OCI-LY1 (cell line): ENCODE measurements around the gene PRDX4.

Experiments used
- H2AFZ ChIP-seq: fragments of 200-600 bp; sonication (generic), shearing (Covaris generic); 2 replicates; pipeline ENCODE4 v1.6.0; 2014; ENCODE audit warnings: antibody characterized with exemption, mild to moderate bottlenecking, low read length
- H3F3A ChIP-seq: fragments of 200-600 bp; sonication (generic), shearing (Covaris generic); 2 replicates; pipeline ENCODE4 v1.6.0; 2014; ENCODE audit warnings: mild to moderate bottlenecking, antibody characterized with exemption, low read length, moderate library complexity; ENCODE audit not compliant: insufficient read depth
- H3K27ac ChIP-seq: fragments of 200-600 bp; sonication (generic); 2 replicates; pipeline ENCODE4 v1.5.1; 2014; ENCODE audit warnings: low read length, mixed run types, mild to moderate bottlenecking, low read depth; ENCODE audit not compliant: poor library complexity, severe bottlenecking
- H3K27me3 ChIP-seq: fragments of 200-600 bp; sonication (generic); 2 replicates; pipeline ENCODE4 v1.6.0; 2014; ENCODE audit warnings: antibody characterized with exemption, mild to moderate bottlenecking, low read length, moderate library complexity; ENCODE audit not compliant: insufficient read depth
- H3K36me3 ChIP-seq: fragments of 200-600 bp; sonication (generic); 2 replicates; pipeline ENCODE4 v1.6.1; 2014; ENCODE audit warnings: mild to moderate bottlenecking, antibody characterized with exemption, low read length, moderate library complexity, mixed read lengths; ENCODE audit not compliant: insufficient read depth
- H3K4me1 ChIP-seq: fragments of 200-600 bp; sonication (generic); 2 replicates; pipeline ENCODE4 v1.5.1; 2014; ENCODE audit warnings: mild to moderate bottlenecking, low read length, moderate library complexity; ENCODE audit not compliant: insufficient read depth, severe bottlenecking
- H3K4me2 ChIP-seq: fragments of 200-600 bp; sonication (generic), shearing (Covaris generic); 2 replicates; pipeline ENCODE4 v1.6.1; 2014; ENCODE audit warnings: low read length
- H3K4me3 ChIP-seq: fragments of 200-600 bp; sonication (generic); 2 replicates; pipeline ENCODE4 v1.5.1; 2014; ENCODE audit warnings: low read length, low read depth, mild to moderate bottlenecking, mixed read lengths; ENCODE audit not compliant: poor library complexity, severe bottlenecking
- H3K79me2 ChIP-seq: fragments of 200-600 bp; shearing (Covaris generic); 2 replicates; pipeline ENCODE4 v1.6.1; 2016; ENCODE audit warnings: mixed run types, low read length, mixed read lengths; ENCODE audit not compliant: insufficient read depth
- H3K9ac ChIP-seq: fragments of 200-600 bp; sonication (generic), shearing (Covaris generic); 2 replicates; pipeline ENCODE4 v1.6.1; 2014; ENCODE audit warnings: mild to moderate bottlenecking, low read length, mixed read lengths
- H3K9me2 ChIP-seq: fragments of 200-600 bp; sonication (generic), shearing (Covaris generic); 2 replicates; pipeline ENCODE4 v1.6.1; 2014; ENCODE audit warnings: low read depth, mild to moderate bottlenecking, low read length, mixed read lengths
- H3K9me3 ChIP-seq: fragments of 200-600 bp; shearing (Covaris generic); 2 replicates; pipeline ENCODE4 v1.6.1; 2014; ENCODE audit warnings: low read length, mixed read lengths
- H4K20me1 ChIP-seq: fragments of 200-600 bp; sonication (generic), shearing (Covaris generic); 2 replicates; pipeline ENCODE4 v1.6.0; 2016; ENCODE audit warnings: mild to moderate bottlenecking, low read length; ENCODE audit not compliant: insufficient read depth
- EZH2 ChIP-seq: fragments of 200-600 bp; sonication (generic), shearing (Covaris generic); IDR thresholded peaks from 2 replicates; pipeline ENCODE4 v1.8.0; 2017; ENCODE audit warnings: borderline replicate concordance, mixed run types, mild to moderate bottlenecking, antibody characterized with exemption, low read length, moderate library complexity, mixed read lengths
- TF ChIP-seq, protein P1 (sequence below): fragments of 200-600 bp; sonication (generic), shearing (Covaris generic); IDR thresholded peaks from 2 replicates; pipeline ENCODE4 v1.5.1; 2017; ENCODE audit warnings: mild to moderate bottlenecking, antibody characterized with exemption, low read length, moderate library complexity, mixed read lengths

The PRDX4 gene

GRCh38 chrX:23699636-23700194 is 32.4 kb downstream of the PRDX4 start:
- Histone ChIP-seq H3K9me3 (no peaks in the 10 kb centered on the region), H3K9ac (no peak overlapping the region), H2AFZ (no peak overlapping the region), H3F3A (no peaks in the 10 kb centered on the region), H3K4me1 (no peaks in the 10 kb centered on the region), H3K27me3 (no peaks in the 10 kb centered on the region), H3K36me3 (no peaks in the 10 kb centered on the region), H3K9me2 (no peaks in the 10 kb centered on the region), H3K27ac (no peak overlapping the region), H3K4me3 (no peak overlapping the region), H4K20me1 (no peaks in the 10 kb centered on the region), H3K4me2 (no peak overlapping the region), H3K79me2 (no peaks in the 10 kb centered on the region)
- TF ChIP-seq, protein P1, sequence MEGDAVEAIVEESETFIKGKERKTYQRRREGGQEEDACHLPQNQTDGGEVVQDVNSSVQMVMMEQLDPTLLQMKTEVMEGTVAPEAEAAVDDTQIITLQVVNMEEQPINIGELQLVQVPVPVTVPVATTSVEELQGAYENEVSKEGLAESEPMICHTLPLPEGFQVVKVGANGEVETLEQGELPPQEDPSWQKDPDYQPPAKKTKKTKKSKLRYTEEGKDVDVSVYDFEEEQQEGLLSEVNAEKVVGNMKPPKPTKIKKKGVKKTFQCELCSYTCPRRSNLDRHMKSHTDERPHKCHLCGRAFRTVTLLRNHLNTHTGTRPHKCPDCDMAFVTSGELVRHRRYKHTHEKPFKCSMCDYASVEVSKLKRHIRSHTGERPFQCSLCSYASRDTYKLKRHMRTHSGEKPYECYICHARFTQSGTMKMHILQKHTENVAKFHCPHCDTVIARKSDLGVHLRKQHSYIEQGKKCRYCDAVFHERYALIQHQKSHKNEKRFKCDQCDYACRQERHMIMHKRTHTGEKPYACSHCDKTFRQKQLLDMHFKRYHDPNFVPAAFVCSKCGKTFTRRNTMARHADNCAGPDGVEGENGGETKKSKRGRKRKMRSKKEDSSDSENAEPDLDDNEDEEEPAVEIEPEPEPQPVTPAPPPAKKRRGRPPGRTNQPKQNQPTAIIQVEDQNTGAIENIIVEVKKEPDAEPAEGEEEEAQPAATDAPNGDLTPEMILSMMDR, result no peak
- no peak for TF ChIP-seq EZH2

DNA sequence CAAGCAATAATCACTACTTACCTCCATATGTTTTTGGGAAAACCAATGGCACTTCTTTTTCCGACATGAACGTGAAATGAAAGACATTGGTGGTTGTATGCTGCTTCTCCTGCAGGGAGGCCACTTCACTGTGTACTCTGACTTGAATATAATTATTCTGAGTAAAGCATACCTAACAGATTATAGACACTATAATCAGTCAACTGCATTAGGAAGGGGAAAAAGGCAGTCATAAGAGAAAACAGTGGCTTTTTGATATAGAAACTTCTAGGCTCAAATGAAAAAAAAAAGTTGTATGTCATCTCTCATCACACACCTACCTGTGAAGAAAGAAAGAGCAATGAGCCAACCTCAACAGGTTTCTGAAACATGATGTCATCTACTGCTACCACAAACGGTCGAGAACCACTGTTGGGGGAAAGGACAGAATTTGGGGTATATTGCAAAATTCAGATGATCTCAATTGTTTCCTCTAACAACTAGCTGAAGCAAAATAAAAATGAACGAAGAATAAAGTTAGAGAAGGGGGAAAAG is 37.4 kb downstream of the PRDX4 start:
- Histone ChIP-seq H3K9me2 (no peaks in the 10 kb centered on the region), H3K4me2 (no peak overlapping the region), H3K4me1 (no peaks in the 10 kb centered on the region), H3K36me3 (0 out of 2 replicates have a peak, but pooled peaks cover 5% of the 10 kb centered on the region), H3K9me3 (no peaks in the 10 kb centered on the region), H4K20me1 (no peaks in the 10 kb centered on the region), H3K9ac (no peak overlapping the region), H3K27ac (no peak overlapping the region), H3F3A (no peaks in the 10 kb centered on the region), H3K27me3 (no peaks in the 10 kb centered on the region), H2AFZ (no peak overlapping the region), H3K79me2 (no peaks in the 10 kb centered on the region), H3K4me3 (no peak overlapping the region)
- TF ChIP-seq, protein P1, result no peak
- TF ChIP-seq EZH2, result no peak

DNA sequence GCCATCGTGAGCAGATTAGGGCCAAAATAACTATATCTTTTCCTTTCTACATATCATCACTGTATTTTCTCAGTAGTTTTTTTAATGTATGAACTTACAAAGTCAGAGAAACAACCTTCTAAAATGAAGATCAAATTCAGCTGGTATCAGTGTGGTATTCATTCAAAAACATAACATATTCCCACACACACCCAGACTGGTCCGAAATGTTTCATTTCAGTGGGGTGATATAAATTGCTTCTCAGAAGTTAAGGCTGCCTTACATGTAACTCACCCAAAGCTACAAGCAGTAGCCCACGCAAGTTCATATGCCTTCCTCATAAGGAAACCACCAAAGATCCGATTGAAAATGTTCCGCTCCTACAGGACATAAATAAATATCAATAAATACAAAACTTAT is 37.9 kb downstream of the PRDX4 start:
- H3F3A ChIP-seq, result no peaks in the 10 kb centered on the region
- 0 out of 2 replicates have a peak, but pooled peaks cover 5% of the 10 kb centered on the region for H3K36me3 ChIP-seq
- H3K79me2 ChIP-seq, result no peaks in the 10 kb centered on the region
- H3K4me2 ChIP-seq, result no peak overlapping the region
- no peak overlapping the region for H2AFZ ChIP-seq
- no peak overlapping the region for H3K4me3 ChIP-seq
- H4K20me1 ChIP-seq, result no peaks in the 10 kb centered on the region
- no peaks in the 10 kb centered on the region for H3K9me3 ChIP-seq
- H3K9ac ChIP-seq, result no peak overlapping the region
- H3K27me3 ChIP-seq, result no peaks in the 10 kb centered on the region
- H3K9me2 ChIP-seq, result no peaks in the 10 kb centered on the region
- no peak for TF ChIP-seq EZH2
- TF ChIP-seq, protein P1, result no peak
- no peaks in the 10 kb centered on the region for H3K4me1 ChIP-seq
- H3K27ac ChIP-seq, result no peak overlapping the region
